C4-2B (cell line): ENCODE results near the gene ATP1A4.

Experiments used
- H3K27ac ChIP-seq: fragments of 450-650 bp; 2 replicates; pipeline ENCODE4 v1.5.1; 2017
- ZFX ChIP-seq: fragments of 450-650 bp; IDR thresholded peaks from 2 replicates; pipeline ENCODE4 v1.6.1; 2017
- TF ChIP-seq, protein P1 (sequence below): fragments of 450-650 bp; conservative IDR thresholded peaks from 2 replicates; pipeline ENCODE4 v1.5.1; 2017; ENCODE audit warnings: mild to moderate bottlenecking

Gene ATP1A4

DNA sequence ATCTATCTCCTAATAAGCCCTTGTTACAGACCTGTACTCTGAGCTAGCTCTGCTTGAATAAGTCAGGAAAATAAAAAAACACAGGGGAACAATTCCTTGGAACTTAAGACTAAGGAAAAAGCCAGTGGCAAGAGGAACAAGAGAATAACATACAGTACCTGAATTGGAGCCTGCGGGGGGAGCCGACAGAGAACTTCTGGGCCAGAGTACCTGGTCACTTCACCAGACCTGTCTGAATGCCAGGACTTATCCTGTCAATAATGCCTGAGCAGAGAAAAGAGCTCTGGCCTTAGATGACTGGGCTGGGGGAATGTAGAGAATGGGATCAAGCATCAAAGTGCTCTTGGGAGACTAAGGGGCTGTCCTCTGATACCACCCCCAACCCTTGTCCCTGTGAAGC, 68.9 kb downstream of the ATP1A4 start:
- H3K27ac ChIP-seq = no peak overlapping the region
- TF ChIP-seq ZFX = no peak
- TF ChIP-seq, protein P1, sequence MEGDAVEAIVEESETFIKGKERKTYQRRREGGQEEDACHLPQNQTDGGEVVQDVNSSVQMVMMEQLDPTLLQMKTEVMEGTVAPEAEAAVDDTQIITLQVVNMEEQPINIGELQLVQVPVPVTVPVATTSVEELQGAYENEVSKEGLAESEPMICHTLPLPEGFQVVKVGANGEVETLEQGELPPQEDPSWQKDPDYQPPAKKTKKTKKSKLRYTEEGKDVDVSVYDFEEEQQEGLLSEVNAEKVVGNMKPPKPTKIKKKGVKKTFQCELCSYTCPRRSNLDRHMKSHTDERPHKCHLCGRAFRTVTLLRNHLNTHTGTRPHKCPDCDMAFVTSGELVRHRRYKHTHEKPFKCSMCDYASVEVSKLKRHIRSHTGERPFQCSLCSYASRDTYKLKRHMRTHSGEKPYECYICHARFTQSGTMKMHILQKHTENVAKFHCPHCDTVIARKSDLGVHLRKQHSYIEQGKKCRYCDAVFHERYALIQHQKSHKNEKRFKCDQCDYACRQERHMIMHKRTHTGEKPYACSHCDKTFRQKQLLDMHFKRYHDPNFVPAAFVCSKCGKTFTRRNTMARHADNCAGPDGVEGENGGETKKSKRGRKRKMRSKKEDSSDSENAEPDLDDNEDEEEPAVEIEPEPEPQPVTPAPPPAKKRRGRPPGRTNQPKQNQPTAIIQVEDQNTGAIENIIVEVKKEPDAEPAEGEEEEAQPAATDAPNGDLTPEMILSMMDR = no peak

DNA sequence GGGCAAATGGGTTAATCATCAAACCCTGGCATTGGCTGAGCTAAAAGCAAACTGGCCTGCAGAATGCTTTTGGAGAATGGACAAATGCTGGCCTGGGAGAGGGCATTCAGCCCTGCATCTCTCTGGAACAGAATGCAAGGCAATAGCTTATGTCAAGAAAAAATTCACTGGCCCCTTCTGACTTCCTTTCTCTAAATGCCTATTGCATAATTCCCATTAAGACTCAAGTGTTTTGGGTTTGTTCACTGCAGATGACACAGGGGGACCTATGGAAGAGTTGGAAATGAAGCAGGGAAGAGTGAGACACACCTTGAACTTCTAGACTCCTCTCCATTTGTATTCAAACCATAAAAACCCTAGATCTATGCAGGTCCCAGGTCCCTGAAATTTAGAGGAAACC, 69.7 kb downstream of the ATP1A4 start:
- TF ChIP-seq ZFX = no peak
- TF ChIP-seq, protein P1 = no peak
- H3K27ac ChIP-seq = no peak overlapping the region

DNA sequence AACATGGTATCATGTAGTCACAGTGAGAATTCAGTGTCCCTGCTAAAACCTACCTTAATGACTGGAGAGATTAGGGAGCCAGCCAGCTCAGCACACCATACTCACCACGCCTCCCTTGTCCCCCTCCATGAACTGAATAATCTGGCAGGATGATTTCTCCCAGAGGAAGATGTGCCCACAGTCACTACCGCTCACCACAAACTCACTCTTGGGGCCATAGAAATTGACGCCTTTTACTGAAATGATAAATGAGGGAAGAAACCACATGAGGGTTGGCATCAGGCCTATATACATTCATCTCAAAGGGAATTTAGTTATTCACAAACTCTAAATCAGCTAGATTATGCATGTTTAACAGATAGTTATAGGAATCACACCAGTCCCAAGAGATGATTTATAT, 71.1 kb downstream of the ATP1A4 start:
- no peak overlapping the region for H3K27ac ChIP-seq
- TF ChIP-seq, protein P1 = no peak
- TF ChIP-seq ZFX = no peak

DNA sequence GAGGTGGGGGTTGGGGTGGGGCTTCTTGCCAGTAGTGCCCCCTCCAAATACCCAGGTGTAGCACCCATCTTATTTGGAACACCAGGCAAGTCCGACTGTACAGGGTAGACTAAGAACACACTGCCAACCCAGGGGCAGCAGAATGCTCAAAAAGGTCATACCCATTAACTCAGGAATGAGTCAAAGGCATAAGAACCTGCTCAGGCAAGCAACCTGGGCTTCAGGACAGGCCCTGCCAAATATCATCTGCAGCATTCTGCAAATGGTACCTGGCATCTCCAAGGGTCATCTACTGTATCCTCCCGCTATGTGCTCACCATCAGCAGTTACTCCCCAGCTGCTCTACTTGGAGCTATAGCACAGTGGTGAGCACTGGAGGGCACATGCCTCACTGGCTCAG, 73.2 kb downstream of the ATP1A4 start:
- no peak for TF ChIP-seq ZFX
- TF ChIP-seq, protein P1 = no peak
- H3K27ac ChIP-seq = no peak overlapping the region

DNA sequence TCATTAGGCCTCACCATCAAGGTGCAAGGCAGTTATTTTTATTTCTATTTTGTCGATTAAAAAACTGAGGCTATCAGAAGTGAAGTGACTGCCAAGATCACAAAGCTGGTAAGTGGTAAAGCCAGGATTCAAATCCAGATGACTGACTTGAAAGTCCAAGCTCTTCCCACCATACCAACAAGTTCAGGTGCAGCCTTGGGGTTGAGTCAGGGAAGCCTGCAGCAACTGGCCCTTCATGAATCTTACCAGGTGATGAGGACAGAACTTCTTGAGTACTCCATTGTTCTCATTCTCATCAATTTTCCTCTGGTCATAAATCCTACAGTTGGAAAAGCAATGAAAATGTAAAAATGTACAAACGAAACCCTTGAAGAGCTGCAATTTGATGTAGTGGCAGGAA, 73.9 kb downstream of the ATP1A4 start:
- no peak overlapping the region for H3K27ac ChIP-seq
- TF ChIP-seq, protein P1 = no peak
- no peak for TF ChIP-seq ZFX

DNA sequence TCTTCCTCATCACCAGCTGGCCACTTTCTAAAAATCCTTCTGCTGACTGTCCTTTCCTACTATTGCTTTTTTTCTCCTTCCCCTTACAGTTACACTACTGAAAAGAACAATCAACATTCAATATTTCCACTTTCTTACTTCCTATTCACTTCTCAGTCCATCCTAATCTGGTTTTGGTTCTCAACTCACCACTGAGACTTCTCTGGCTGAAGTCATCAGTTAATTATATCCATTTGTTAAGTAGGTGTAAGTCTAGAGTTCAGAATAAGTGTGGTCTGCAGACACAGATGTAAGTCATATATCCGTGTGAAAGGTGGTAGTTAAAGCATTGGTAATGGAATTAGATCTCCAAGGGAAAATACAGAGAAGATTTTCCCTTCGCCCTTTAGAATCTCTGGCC, 75.2 kb downstream of the ATP1A4 start:
- TF ChIP-seq, protein P1 = no peak
- TF ChIP-seq ZFX = no peak
- H3K27ac ChIP-seq = no peak overlapping the region

DNA sequence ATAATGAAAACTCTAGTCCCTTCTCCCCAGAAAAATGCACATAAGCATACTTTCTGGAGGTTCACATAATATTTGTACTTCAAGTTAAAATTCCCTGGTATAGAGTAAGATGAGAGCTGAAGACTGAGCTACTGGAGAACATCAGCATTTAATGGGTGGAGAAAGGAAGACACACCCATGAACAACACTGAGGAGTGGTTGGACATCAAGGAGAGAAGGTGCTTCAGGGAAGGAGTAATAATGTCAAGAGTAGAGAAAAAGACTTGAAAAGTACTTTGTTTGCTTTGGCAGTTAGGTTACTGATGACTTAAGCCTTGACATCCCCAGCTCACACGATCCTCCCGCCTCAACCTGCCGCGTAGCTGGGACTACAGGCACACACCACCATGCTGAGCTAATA, 75.6 kb downstream of the ATP1A4 start:
- no peak for TF ChIP-seq ZFX
- TF ChIP-seq, protein P1 = no peak

More for the DNA sequence above, 75.6 kb downstream of the ATP1A4 start:
- no peak overlapping the region for H3K27ac ChIP-seq
